ENCODE measurements around the gene INF2. TPM values are rescaled to one million over a fixed set of nuclear protein-coding genes. Genes with fewer than 3 reads are reported as not detected.

The INF2 gene
- total and polyA plus RNA-seq, 2 donors (not counting 3 experiments of a cell fraction or from before 2014, with no cell fraction given), result 55.3 to 124 TPM

DNA sequence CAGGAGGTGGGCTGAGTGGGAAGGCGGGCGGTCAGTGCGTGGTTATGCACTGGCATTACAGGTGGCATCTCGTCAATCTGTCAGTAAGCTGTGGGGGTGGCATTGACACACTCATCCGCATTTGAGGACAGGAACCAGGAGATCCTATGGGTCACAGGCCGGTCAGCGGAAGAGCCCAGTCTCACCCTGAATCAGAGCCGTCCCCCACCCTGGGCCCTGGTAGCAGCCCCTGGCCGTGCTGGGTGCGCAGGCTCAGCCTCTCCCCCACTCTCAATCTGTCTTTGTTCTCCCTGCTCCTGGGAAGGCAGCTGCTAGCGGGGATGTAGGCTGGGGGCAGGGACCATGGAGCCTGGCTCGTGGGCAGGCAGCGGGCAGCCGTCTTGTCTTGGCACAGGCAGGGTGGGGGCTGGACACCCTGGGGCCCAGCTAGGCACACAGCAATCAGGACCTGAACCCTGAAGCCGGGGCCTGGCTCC is 5.1 kb downstream of the INF2 start:
- Histone ChIP-seq H3K9me3 (replicated peaks; ENCODE audit: control insufficient read depth, insufficient read depth, low read length) (no peaks in the 10 kb centered on the region), H3K36me3 (ENCODE audit: control insufficient read depth in 2 of 2, extremely low read depth in 1 of 2, insufficient read depth in 2 of 2, low read length in 2 of 2) (peaks cover 2 to 6% of the 10 kb centered on the region in 2 experiments), H3K79me2 (ENCODE audit: control insufficient read depth, insufficient read depth, low read length) (peaks cover 99% of the 10 kb centered on the region), H3K9ac (replicated peaks; ENCODE audit: extremely low read depth, insufficient read depth, low read length) (no peak overlapping the region), H2AFZ (ENCODE audit: low read depth, low read length) (no peak overlapping the region), H3K4me2 (ENCODE audit: insufficient read depth, low read length) (no peak overlapping the region), H3K4me3 (replicated peaks in 1 of 3; ENCODE audit: insufficient read depth in 1 of 3, low read depth in 1 of 3, low read length in 3 of 3) (no peak overlapping the region), H4K20me1 (replicated peaks; ENCODE audit: control insufficient read depth, extremely low read depth, insufficient read depth, low read length) (no peaks in the 10 kb centered on the region), H3K9me1 (replicated peaks; ENCODE audit: control insufficient read depth, extremely low read depth, insufficient read depth, low read length) (no peaks in the 10 kb centered on the region), H3K4me1 (ENCODE audit: control insufficient read depth, extremely low read depth, insufficient read depth, low read length) (peaks cover 32% of the 10 kb centered on the region), H3K27me3 (ENCODE audit: control insufficient read depth in 2 of 2, insufficient read depth in 2 of 2, low read length in 2 of 2) (no peaks in the 10 kb centered on the region), H3K27ac (ENCODE audit: insufficient read depth, low read depth, low read length) (no peak overlapping the region)
- ChIA-PET CTCF (interaction anchor here (1.0 to 2.5 kb wide), 4 partner anchors 12 to 39 kb away, joined by 3 to 8 read pairs (median 5); no protein-coding TSS in a partner anchor), POLR2A (interaction anchor here (0.5 kb wide), 1 partner anchor 30 kb away, joined by 3 read pairs; no protein-coding TSS in a partner anchor)
- FAIRE-seq (no peak), DNase-seq (ENCODE audit: low read depth, low spot score) (no peak)
- TF ChIP-seq, protein P1, sequence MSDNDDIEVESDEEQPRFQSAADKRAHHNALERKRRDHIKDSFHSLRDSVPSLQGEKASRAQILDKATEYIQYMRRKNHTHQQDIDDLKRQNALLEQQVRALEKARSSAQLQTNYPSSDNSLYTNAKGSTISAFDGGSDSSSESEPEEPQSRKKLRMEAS (IDR thresholded peaks at IDR 0.05; ENCODE audit: insufficient read depth, insufficient read length), result no peak
- TF ChIP-seq MYC (IDR thresholded peaks at IDR 0.05; ENCODE audit: low read depth, low read length) (no peak), JUN (IDR thresholded peaks at IDR 0.05; ENCODE audit: borderline replicate concordance, insufficient read depth, insufficient read length, low read depth) (no peak), FOS (IDR thresholded peaks at IDR 0.05; ENCODE audit: borderline replicate concordance, insufficient read depth, low read length) (no peak), POLR2AphosphoS5 (IDR thresholded peaks at IDR 0.05; ENCODE audit: insufficient read depth, low read depth, low read length) (no peak), GATA2 (IDR thresholded peaks at IDR 0.05; ENCODE audit: insufficient read depth, insufficient read length, low read depth, low read length) (no peak), EZH2 (IDR thresholded peaks at IDR 0.05; ENCODE audit: borderline replicate concordance, low read depth, low read length, severe bottlenecking) (no peak)
- TF ChIP-seq, protein P2, sequence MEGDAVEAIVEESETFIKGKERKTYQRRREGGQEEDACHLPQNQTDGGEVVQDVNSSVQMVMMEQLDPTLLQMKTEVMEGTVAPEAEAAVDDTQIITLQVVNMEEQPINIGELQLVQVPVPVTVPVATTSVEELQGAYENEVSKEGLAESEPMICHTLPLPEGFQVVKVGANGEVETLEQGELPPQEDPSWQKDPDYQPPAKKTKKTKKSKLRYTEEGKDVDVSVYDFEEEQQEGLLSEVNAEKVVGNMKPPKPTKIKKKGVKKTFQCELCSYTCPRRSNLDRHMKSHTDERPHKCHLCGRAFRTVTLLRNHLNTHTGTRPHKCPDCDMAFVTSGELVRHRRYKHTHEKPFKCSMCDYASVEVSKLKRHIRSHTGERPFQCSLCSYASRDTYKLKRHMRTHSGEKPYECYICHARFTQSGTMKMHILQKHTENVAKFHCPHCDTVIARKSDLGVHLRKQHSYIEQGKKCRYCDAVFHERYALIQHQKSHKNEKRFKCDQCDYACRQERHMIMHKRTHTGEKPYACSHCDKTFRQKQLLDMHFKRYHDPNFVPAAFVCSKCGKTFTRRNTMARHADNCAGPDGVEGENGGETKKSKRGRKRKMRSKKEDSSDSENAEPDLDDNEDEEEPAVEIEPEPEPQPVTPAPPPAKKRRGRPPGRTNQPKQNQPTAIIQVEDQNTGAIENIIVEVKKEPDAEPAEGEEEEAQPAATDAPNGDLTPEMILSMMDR (IDR thresholded peaks at IDR 0.05; ENCODE audit: extremely low read depth in 1 of 2, insufficient read depth in 1 of 2, low read depth in 1 of 2, low read length in 2 of 2), result no peak
- no TSS peak for BruUV-seq (replicated peaks)
- intact Hi-C loops (cut with micrococcal nuclease), result no loop called here
- dilution Hi-C loops (cut with MboI; ENCODE audit: extremely low pct_ligation_motif_present, low sequenced_read_pairs), result no loop called here

Data from endothelial cell of umbilical vein (primary cell).